PC-3 (cell line): ENCODE measurements around the gene CCDC122. TPM values are rescaled to one million over a fixed set of nuclear protein-coding genes. Genes with fewer than 3 reads are reported as not detected.

Source experiments
- ATAC-seq: fragments of 200-7000 bp; cut with Tn5 transposase; 2 replicates; pipeline ENCODE4 v1.9.1; 2020; ENCODE audit warnings: mild to moderate bottlenecking, moderate library complexity
- BruUV-seq: library from RNA; stranded (reverse); fragments of 400-500 nt; replicated peaks from 2 replicates; lab custom pipeline; 2021; lab: Mats Ljungman, UMichigan
- CTCF ChIA-PET: fragments of 300-600 bp; sonication (Branson Sonifier 250); formaldehyde crosslinking; loops from one replicate; lab custom pipeline; 2022; ENCODE audit warnings: antibody characterized with exemption; lab: Charles Lee
- POLR2A ChIA-PET: fragments of 300-600 bp; sonication (Branson Sonifier 250); formaldehyde crosslinking; loops from one replicate; lab custom pipeline; 2022; ENCODE audit warnings: antibody characterized with exemption; ENCODE audit not compliant: unreplicated experiment; lab: Charles Lee
- DNase-seq: peaks from one replicate; pipeline ENCODE4 v3.0.0-alpha.2; 2015
- H2AFZ ChIP-seq: fragments of 300-600 bp; sonication (generic); 2 replicates; pipeline ENCODE4 v1.6.0; 2016; ENCODE audit warnings: antibody characterized with exemption, low read length
- H3F3A ChIP-seq: fragments of 300-600 bp; sonication (generic); one replicate; pipeline ENCODE4 v1.6.0; 2017; ENCODE audit warnings: antibody characterized with exemption, low read length, control low read depth, mild to moderate bottlenecking; ENCODE audit not compliant: unreplicated experiment
- H3K27ac ChIP-seq: fragments of 300-600 bp; sonication (generic); 2 replicates; pipeline ENCODE4 v1.5.1; 2016; ENCODE audit warnings: mild to moderate bottlenecking, low read length
- H3K27me3 ChIP-seq: fragments of 300-600 bp; sonication (generic); 2 replicates; pipeline ENCODE4 v1.6.1; 2016; ENCODE audit warnings: low read length, mixed read lengths
- H3K36me3 ChIP-seq: fragments of 300-600 bp; sonication (generic); 2 replicates; pipeline ENCODE4 v1.6.1; 2016; ENCODE audit warnings: low read depth, mixed run types, low read length, mixed read lengths
- H3K4me1 ChIP-seq: fragments of 300-600 bp; sonication (generic); 2 replicates; pipeline ENCODE4 v1.5.1; 2016; ENCODE audit warnings: low read length; ENCODE audit not compliant: insufficient read depth
- H3K4me2 ChIP-seq: fragments of 300-600 bp; sonication (generic); 2 replicates; pipeline ENCODE4 v1.6.0; 2016; ENCODE audit warnings: low read length
- H3K4me3 ChIP-seq: fragments of 300-600 bp; sonication (generic); 2 replicates; pipeline ENCODE4 v1.5.1; 2016; ENCODE audit warnings: mild to moderate bottlenecking, low read length, mixed read lengths
- H3K79me2 ChIP-seq: fragments of 300-600 bp; sonication (generic); 2 replicates; pipeline ENCODE4 v1.6.1; 2017; ENCODE audit warnings: low read length, mixed read lengths
- H3K9ac ChIP-seq: fragments of 300-600 bp; sonication (generic); 2 replicates; pipeline ENCODE4 v1.6.0; 2016; ENCODE audit warnings: mild to moderate bottlenecking, low read length
- H3K9me2 ChIP-seq: fragments of 300-600 bp; sonication (generic); replicated peaks from 2 replicates; pipeline ENCODE4 v1.6.1; 2016; ENCODE audit warnings: mixed run types, low read length, mixed read lengths
- H3K9me3 ChIP-seq: fragments of 300-600 bp; sonication (generic); 2 replicates; pipeline ENCODE4 v1.6.1; 2016; ENCODE audit warnings: low read length, mixed read lengths
- H4K20me1 ChIP-seq: fragments of 300-600 bp; sonication (generic); 2 replicates; pipeline ENCODE4 v1.6.1; 2016; ENCODE audit warnings: low read length, mixed read lengths
- EZH2 ChIP-seq: fragments of 300-600 bp; sonication (generic); IDR thresholded peaks from one replicate; pipeline ENCODE4 v1.6.1; 2017; ENCODE audit warnings: antibody characterized with exemption, mild to moderate bottlenecking, low read length; ENCODE audit not compliant: unreplicated experiment
- EZH2phosphoT487 ChIP-seq: fragments of 300-600 bp; sonication (generic); IDR thresholded peaks from 2 replicates; pipeline ENCODE4 v1.6.1; 2018; ENCODE audit warnings: mild to moderate bottlenecking, antibody characterized with exemption, low read length, borderline replicate concordance
- intact Hi-C: fragments of 100-400 bp; cut with micrococcal nuclease; formaldehyde crosslinking; loops from 2 replicates; pipeline ENCODE4 v1.9.0; 2023
- total RNA-seq: library from RNA; depleted of rRNA; stranded (reverse); fragments of >200 nt; gene quantifications from 2 replicates; pipeline ENCODE4 v1.2.3, GENCODE V29; 2014
- TF ChIP-seq, protein P1 (sequence below): fragments of 300-600 bp; sonication (generic); conservative IDR thresholded peaks from 2 replicates; pipeline ENCODE4 v1.5.1; 2017; ENCODE audit warnings: antibody characterized with exemption, low read depth, mild to moderate bottlenecking, low read length

The CCDC122 gene
- total RNA-seq, 1 experiment from 2014 or later: 4.6 TPM

DNA sequence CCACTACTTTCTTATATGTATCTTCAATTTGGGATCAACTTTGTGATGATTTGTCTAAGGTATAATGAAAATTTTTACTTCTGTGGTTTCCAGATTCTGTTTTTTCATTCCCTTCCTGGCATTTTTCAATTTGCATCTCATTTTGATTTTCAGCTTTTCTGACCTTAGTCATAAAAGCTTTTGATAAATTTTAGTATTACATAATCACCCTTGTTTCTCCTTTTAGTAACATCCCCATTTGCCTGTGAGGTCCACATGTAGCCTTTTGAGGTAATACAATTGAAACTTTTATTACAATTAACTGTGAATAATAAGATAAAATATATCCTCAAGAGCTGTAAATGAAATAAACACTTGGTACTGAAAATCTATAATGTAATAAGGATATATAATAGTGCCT, 31.3 kb upstream of the CCDC122 start:
- no peaks in the 10 kb centered on the region for H3K36me3 ChIP-seq

DNA sequence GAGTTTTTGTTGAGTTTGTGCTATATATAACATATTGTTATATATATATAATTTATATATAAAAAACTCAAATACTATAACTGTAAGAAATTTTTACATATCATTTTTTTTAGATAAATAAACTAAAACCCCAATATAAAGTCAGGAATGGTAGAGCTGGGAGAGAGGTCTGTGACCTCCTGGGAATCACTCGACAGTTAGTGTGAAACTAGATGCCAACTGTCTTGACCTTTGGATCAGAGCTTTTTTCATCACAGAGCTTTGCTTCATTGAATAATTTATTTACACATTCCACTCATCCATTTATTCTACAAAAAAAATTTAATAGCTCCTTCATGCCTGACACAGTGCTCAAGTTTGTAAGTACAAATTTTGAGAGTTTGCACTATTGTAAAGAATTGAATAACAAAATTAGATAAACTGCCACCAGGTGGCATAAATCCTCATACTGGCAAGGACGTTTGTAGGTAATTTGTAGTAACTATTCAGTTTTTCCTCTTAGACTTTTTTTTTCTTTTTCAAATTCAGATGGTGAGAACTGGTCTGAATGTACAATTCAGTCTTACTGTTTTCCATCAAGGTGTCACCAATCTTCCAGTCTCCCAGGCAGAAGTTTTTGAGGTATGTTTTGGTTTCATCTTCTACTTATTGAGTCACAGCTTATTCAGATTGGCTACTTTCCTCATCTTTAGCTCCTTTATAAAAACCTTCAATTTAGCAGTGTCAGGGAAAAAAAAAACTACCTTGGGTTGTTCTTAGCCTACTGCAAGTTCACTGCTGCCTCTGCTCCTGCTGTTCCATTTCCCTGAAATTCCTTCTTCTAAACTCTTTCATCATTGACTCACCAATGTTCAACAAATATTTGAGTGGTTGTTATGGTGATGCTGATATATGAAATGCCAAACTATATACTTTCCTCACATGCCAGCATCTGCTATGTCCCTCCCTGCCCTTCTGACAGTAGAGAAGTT, 28.9 kb upstream of the CCDC122 start:
- Histone ChIP-seq H3K9me3 (no peaks in the 10 kb centered on the region), H3K79me2 (no peaks in the 10 kb centered on the region), H3K4me2 (peak overlapping the region; percentile 63), H3K4me3 (no peak overlapping the region), H3K9ac (peak overlapping the region; percentile 62), H4K20me1 (no peaks in the 10 kb centered on the region), H3K4me1 (peaks cover 20% of the 10 kb centered on the region), H3K27me3 (no peaks in the 10 kb centered on the region), H3K36me3 (no peaks in the 10 kb centered on the region), H3K9me2 (no peaks in the 10 kb centered on the region), H3F3A (no peaks in the 10 kb centered on the region), H2AFZ (no peak overlapping the region), H3K27ac (peak overlapping the region; percentile 71)
- DNase-seq (peak; percentile 79), ATAC-seq (peak; percentile 74)
- CTCF ChIA-PET: interaction anchor here (0.6 to 2.1 kb wide), 6 partner anchors 26 to 536 kb away, joined by 3 to 26 read pairs (median 5); no protein-coding TSS in a partner anchor
- intact Hi-C loops: loop anchor here (1.0 to 10.0 kb wide), 4 partner anchors 140 to 529 kb away; no protein-coding TSS in a partner anchor
- POLR2A ChIA-PET: interaction anchor here (0.9 kb wide), 1 partner anchor 528 kb away, joined by 4 read pairs; no protein-coding TSS in a partner anchor
- BruUV-seq: no TSS peak
- TF ChIP-seq, protein P1, sequence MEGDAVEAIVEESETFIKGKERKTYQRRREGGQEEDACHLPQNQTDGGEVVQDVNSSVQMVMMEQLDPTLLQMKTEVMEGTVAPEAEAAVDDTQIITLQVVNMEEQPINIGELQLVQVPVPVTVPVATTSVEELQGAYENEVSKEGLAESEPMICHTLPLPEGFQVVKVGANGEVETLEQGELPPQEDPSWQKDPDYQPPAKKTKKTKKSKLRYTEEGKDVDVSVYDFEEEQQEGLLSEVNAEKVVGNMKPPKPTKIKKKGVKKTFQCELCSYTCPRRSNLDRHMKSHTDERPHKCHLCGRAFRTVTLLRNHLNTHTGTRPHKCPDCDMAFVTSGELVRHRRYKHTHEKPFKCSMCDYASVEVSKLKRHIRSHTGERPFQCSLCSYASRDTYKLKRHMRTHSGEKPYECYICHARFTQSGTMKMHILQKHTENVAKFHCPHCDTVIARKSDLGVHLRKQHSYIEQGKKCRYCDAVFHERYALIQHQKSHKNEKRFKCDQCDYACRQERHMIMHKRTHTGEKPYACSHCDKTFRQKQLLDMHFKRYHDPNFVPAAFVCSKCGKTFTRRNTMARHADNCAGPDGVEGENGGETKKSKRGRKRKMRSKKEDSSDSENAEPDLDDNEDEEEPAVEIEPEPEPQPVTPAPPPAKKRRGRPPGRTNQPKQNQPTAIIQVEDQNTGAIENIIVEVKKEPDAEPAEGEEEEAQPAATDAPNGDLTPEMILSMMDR: peak; percentile 76
- TF ChIP-seq EZH2 (no peak), EZH2phosphoT487 (no peak)

More for the DNA sequence above, 31.3 kb upstream of the CCDC122 start:
- ATAC-seq: no peak
- H3K27ac ChIP-seq: no peak overlapping the region
- TF ChIP-seq, protein P1: no peak
- TF ChIP-seq EZH2phosphoT487 (no peak), EZH2 (no peak)
- intact Hi-C loops: loop anchor here (10.0 kb wide), 1 partner anchor 214 kb away; no protein-coding TSS in a partner anchor
- CTCF ChIA-PET: interaction anchor here (0.7 kb wide), 1 partner anchor 138 kb away, joined by 3 read pairs; no protein-coding TSS in a partner anchor
- no peaks in the 10 kb centered on the region for H3F3A ChIP-seq
- no peak overlapping the region for H2AFZ ChIP-seq
- H3K27me3 ChIP-seq: no peaks in the 10 kb centered on the region
- no peak overlapping the region for H3K4me3 ChIP-seq
- no TSS peak for BruUV-seq
- H3K9me2 ChIP-seq: no peaks in the 10 kb centered on the region
- H3K4me1 ChIP-seq: peaks cover 20% of the 10 kb centered on the region
- no peak for DNase-seq
- H3K79me2 ChIP-seq: no peaks in the 10 kb centered on the region
- no peak overlapping the region for H3K4me2 ChIP-seq
- POLR2A ChIA-PET: no interaction called here
- H3K9me3 ChIP-seq: no peaks in the 10 kb centered on the region
- H3K9ac ChIP-seq: no peak overlapping the region
- H4K20me1 ChIP-seq: no peaks in the 10 kb centered on the region
